ENCODE measurements around the gene ZNF587.
"Not testable (repeated sequence)": the region's sequence is repeated elsewhere in the genome, so short reads cannot be mapped to it uniquely, and the experiment has no call there.

ZNF587 gene

DNA sequence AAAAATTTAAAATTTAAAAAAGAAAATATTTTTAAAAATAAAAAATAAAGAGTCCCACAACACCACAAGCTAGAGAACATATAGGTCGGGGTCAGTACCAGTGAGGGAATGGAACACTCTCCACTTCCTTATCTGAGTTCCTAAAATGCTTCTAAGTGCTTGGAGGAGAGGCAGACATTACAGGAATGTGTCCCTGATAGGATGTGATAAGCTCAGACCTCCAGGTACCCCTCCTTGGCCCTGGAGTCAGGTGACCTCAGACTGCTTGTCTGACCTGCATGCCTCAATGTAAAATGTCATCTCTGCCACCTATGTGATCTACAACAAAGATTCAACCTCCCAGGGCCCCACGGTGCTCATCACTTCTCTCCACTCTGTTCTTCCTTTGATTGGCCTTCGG lies 36.4 kb downstream of the ZNF587 start:
- no peak for DNase-seq (ENCODE audit: low read depth in 2 of 3, low spot score in 2 of 3)

- DNase-seq (ENCODE audit: low read depth in 2 of 3, low spot score in 2 of 3): no peak
Observed at GRCh38 chr19:57887195-57887941, 37.7 kb downstream of the ZNF587 start.

GRCh38 chr19:57888107-57888559 lies 38.5 kb downstream of the ZNF587 start:
- DNase-seq (ENCODE audit: low read depth in 2 of 3, low spot score in 2 of 3): no peak

GRCh38 chr19:57888560-57889231 lies 39.0 kb downstream of the ZNF587 start, which contains the start of gene ZNF814:
ZNF814 (minus strand) TSS chr19:57889037; CDS start chr19:57888802, 235 bp downstream.
- peak; percentile 43 to 64 (median 53) for DNase-seq (ENCODE audit: low read depth in 2 of 3, low spot score in 2 of 3)

DNA sequence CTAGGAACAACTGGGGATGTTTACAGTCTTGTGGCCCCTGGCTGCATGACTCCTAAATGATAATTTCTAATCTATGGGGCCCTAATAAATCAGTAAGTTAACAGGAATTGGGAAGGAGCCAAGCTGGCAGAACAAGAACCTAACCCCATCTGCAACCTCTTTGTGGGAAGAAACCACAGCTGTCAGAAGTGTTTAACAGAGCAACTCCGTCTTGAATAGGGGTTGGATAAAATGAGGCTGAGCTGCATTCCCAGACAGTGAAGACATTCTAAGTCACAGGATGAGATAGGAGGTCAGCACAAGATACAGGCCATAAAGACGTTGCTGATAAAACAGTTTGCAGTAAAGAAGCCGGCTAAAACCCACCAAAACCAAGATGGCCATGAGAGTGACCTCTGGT lies 41.0 kb downstream of the ZNF587 start:
- not testable (repeated sequence) for DNase-seq (ENCODE audit: low read depth in 2 of 3, low spot score in 2 of 3)

DNA sequence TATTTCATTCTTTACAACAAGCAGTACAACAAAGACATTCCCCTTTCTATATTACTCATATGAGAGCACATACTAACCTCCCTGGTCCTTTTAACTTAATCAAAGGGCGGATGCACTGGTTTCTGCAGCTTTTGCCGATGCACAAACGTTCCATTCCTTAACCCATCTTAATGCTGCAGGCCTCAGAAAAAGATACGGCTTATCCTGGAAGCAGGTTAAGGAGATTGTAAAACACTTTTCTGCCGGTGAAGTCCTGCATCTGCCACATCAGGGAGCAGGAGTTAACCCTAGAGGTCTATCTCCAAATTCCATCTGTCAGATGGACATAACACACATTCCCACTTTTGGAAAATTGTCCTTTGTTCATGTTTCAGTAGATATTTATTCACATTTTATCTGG lies 50.7 kb downstream of the ZNF587 start:
- no peak for DNase-seq (ENCODE audit: low read depth in 2 of 3, low spot score in 2 of 3)

GRCh38 chr19:57903618-57904184 lies 54.0 kb downstream of the ZNF587 start:
- DNase-seq (ENCODE audit: low read depth in 2 of 3, low spot score in 2 of 3): no peak

GRCh38 chr19:57905258-57905657 lies 55.6 kb downstream of the ZNF587 start:
- DNase-seq (ENCODE audit: low read depth in 2 of 3, low spot score in 2 of 3): no peak

- DNase-seq (ENCODE audit: low read depth in 2 of 3, low spot score in 2 of 3): no peak
Observed at GRCh38 chr19:57907394-57907793, 57.7 kb downstream of the ZNF587 start.

GRCh38 chr19:57914531-57914930 lies 64.9 kb downstream of the ZNF587 start:
- DNase-seq (ENCODE audit: low read depth in 2 of 3, low spot score in 2 of 3): no peak
